ENCODE data around the gene DSP.

DSP gene

DNA sequence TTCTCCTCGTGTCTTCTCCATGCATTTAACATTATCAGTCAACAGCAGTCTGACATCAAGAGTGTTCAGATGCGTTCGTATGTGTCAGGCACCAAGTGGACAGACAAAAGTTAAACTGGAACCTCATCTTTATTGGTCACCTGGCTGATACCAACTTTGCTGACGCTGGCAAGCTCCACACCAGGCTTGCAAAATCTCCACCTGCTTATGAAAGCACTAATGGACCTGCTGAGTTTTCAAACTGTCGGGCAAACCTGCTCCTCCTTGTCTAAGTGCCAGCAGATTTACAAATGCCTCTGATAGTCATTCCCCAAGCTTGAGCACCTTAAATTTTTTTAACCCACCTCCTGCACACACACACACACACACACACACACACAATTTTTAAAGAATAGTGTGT lies 27.9 kb upstream of the DSP start:
- no peaks in the 10 kb centered on the region for H3K79me2 ChIP-seq (ENCODE audit: insufficient read depth, low read length)
- no peak overlapping the region for H3K27ac ChIP-seq (ENCODE audit: low read length)
- H3K4me2 ChIP-seq (ENCODE audit: insufficient read depth, low read length): no peak overlapping the region
- ATAC-seq (ENCODE audit: insufficient read depth, low read depth) (no peak), DNase-seq (no peak)
- H2AFZ ChIP-seq (ENCODE audit: low read depth, low read length): no peak overlapping the region
- H4K20me1 ChIP-seq (ENCODE audit: insufficient read depth, low read length): no peaks in the 10 kb centered on the region
- H3K27me3 ChIP-seq (ENCODE audit: insufficient read depth, low read length, poor library complexity): peaks cover 11% of the 10 kb centered on the region
- H3K9ac ChIP-seq (ENCODE audit: low read depth, low read length): no peak overlapping the region
- no peak overlapping the region for H3K4me3 ChIP-seq (ENCODE audit: low read depth in 1 of 2, low read length in 2 of 2)
- no peaks in the 10 kb centered on the region for H3K9me3 ChIP-seq (ENCODE audit: insufficient read depth, low read length, severe bottlenecking)
- TF ChIP-seq EZH2 (IDR thresholded peaks at IDR 0.05; ENCODE audit: borderline replicate concordance, low read depth, low read length, severe bottlenecking): no peak
- TF ChIP-seq, protein P1, sequence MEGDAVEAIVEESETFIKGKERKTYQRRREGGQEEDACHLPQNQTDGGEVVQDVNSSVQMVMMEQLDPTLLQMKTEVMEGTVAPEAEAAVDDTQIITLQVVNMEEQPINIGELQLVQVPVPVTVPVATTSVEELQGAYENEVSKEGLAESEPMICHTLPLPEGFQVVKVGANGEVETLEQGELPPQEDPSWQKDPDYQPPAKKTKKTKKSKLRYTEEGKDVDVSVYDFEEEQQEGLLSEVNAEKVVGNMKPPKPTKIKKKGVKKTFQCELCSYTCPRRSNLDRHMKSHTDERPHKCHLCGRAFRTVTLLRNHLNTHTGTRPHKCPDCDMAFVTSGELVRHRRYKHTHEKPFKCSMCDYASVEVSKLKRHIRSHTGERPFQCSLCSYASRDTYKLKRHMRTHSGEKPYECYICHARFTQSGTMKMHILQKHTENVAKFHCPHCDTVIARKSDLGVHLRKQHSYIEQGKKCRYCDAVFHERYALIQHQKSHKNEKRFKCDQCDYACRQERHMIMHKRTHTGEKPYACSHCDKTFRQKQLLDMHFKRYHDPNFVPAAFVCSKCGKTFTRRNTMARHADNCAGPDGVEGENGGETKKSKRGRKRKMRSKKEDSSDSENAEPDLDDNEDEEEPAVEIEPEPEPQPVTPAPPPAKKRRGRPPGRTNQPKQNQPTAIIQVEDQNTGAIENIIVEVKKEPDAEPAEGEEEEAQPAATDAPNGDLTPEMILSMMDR (IDR thresholded peaks at IDR 0.05; ENCODE audit: borderline replicate concordance, extremely low read depth, low read length, poor library complexity, severe bottlenecking): no peak
- H3K4me1 ChIP-seq (ENCODE audit: insufficient read depth, low read length): no peaks in the 10 kb centered on the region
- no peaks in the 10 kb centered on the region for H3K36me3 ChIP-seq (ENCODE audit: insufficient read depth, low read length)

DNA sequence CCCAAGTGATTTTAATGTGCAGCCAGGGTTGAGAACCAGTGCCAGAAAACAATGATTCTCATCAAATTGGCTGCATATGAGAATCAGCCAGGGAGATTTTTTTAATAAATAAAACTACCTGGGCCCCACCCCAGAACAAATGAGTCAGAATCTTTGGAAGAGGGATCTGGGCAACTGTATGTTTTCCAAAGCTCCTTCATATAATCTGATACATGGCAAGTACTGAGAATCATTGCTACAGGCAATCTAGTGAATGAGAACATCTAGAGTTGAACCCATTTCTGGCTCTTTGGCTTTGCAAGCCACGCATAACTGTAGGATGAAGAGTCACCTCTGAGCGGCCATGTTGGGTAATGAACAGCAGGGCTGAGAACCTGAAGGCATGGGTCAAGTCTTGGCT lies 26.1 kb upstream of the DSP start:
- Histone ChIP-seq H3K9me3 (ENCODE audit: insufficient read depth, low read length, severe bottlenecking) (no peaks in the 10 kb centered on the region), H3K4me2 (ENCODE audit: insufficient read depth, low read length) (no peak overlapping the region), H3K9ac (ENCODE audit: low read depth, low read length) (no peak overlapping the region), H3K27me3 (ENCODE audit: insufficient read depth, low read length, poor library complexity) (peaks cover 11% of the 10 kb centered on the region), H2AFZ (ENCODE audit: low read depth, low read length) (no peak overlapping the region), H3K4me1 (ENCODE audit: insufficient read depth, low read length) (no peaks in the 10 kb centered on the region), H3K36me3 (ENCODE audit: insufficient read depth, low read length) (no peaks in the 10 kb centered on the region), H3K27ac (ENCODE audit: low read length) (no peak overlapping the region), H3K79me2 (ENCODE audit: insufficient read depth, low read length) (no peaks in the 10 kb centered on the region), H3K4me3 (ENCODE audit: low read depth in 1 of 2, low read length in 2 of 2) (no peak overlapping the region), H4K20me1 (ENCODE audit: insufficient read depth, low read length) (no peaks in the 10 kb centered on the region)
- DNase-seq: no peak
- no peak for TF ChIP-seq EZH2 (IDR thresholded peaks at IDR 0.05; ENCODE audit: borderline replicate concordance, low read depth, low read length, severe bottlenecking)
- TF ChIP-seq, protein P1 (IDR thresholded peaks at IDR 0.05; ENCODE audit: borderline replicate concordance, extremely low read depth, low read length, poor library complexity, severe bottlenecking): no peak
- ATAC-seq (ENCODE audit: insufficient read depth, low read depth): no peak

DNA sequence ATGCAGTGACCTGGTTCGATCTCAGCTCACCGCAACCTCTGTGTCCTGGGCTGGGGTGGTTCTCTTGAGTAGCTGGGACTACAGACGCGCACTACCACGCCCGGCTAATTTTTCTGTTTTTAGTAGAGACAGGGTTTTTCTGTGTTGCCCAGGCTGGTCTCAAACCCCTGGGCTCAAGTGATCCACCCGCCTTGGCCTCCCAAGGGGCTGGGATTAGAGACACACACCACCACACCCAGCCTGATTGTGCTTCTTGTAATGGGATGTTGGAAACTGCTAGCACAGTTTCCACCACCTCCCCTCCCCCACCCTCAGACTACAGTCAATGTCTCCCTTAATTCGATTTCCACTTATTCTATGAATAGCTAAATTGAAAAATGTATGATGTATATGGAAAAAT lies 22.6 kb upstream of the DSP start:
- Histone ChIP-seq H3K79me2 (ENCODE audit: insufficient read depth, low read length) (no peaks in the 10 kb centered on the region), H3K9me3 (ENCODE audit: insufficient read depth, low read length, severe bottlenecking) (no peaks in the 10 kb centered on the region), H3K36me3 (ENCODE audit: insufficient read depth, low read length) (no peaks in the 10 kb centered on the region), H3K27me3 (ENCODE audit: insufficient read depth, low read length, poor library complexity) (peaks cover 10% of the 10 kb centered on the region), H2AFZ (ENCODE audit: low read depth, low read length) (no peak overlapping the region), H4K20me1 (ENCODE audit: insufficient read depth, low read length) (no peaks in the 10 kb centered on the region), H3K4me2 (ENCODE audit: insufficient read depth, low read length) (no peak overlapping the region), H3K4me1 (ENCODE audit: insufficient read depth, low read length) (no peaks in the 10 kb centered on the region), H3K27ac (ENCODE audit: low read length) (no peak overlapping the region), H3K4me3 (ENCODE audit: low read depth in 1 of 2, low read length in 2 of 2) (no peak overlapping the region), H3K9ac (ENCODE audit: low read depth, low read length) (no peak overlapping the region)
- ATAC-seq (ENCODE audit: insufficient read depth, low read depth) (no peak), DNase-seq (no peak)
- no peak for TF ChIP-seq EZH2 (IDR thresholded peaks at IDR 0.05; ENCODE audit: borderline replicate concordance, low read depth, low read length, severe bottlenecking)
- TF ChIP-seq, protein P1 (IDR thresholded peaks at IDR 0.05; ENCODE audit: borderline replicate concordance, extremely low read depth, low read length, poor library complexity, severe bottlenecking): no peak

DNA sequence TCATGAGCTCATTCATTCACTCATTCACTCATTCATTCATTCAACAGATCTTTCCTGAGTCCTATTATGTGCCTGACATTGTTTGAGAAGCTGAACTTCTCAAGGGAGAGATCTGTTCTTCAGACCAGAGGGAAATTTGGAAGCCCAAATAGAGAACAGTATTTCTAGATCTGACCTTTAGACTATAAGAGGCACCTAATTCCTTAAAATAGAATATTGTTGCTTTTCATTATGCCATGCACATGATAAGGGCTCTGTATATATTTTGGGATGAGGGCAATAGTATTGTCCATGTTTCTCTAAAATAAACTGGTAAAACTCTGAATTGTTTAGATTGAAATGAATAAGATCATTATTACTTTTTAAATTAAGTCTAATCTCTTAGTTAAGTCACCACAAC lies 18.6 kb upstream of the DSP start:
- Histone ChIP-seq H3K9ac (ENCODE audit: low read depth, low read length) (no peak overlapping the region), H3K4me1 (ENCODE audit: insufficient read depth, low read length) (no peaks in the 10 kb centered on the region), H3K27me3 (ENCODE audit: insufficient read depth, low read length, poor library complexity) (peaks cover 11% of the 10 kb centered on the region), H4K20me1 (ENCODE audit: insufficient read depth, low read length) (no peaks in the 10 kb centered on the region), H3K9me3 (ENCODE audit: insufficient read depth, low read length, severe bottlenecking) (no peaks in the 10 kb centered on the region), H3K79me2 (ENCODE audit: insufficient read depth, low read length) (no peaks in the 10 kb centered on the region), H3K4me3 (ENCODE audit: low read depth in 1 of 2, low read length in 2 of 2) (no peak overlapping the region), H2AFZ (ENCODE audit: low read depth, low read length) (no peak overlapping the region), H3K27ac (ENCODE audit: low read length) (no peak overlapping the region), H3K4me2 (ENCODE audit: insufficient read depth, low read length) (no peak overlapping the region), H3K36me3 (ENCODE audit: insufficient read depth, low read length) (no peaks in the 10 kb centered on the region)
- ATAC-seq (ENCODE audit: insufficient read depth, low read depth): no peak
- DNase-seq: no peak
- TF ChIP-seq, protein P1 (IDR thresholded peaks at IDR 0.05; ENCODE audit: borderline replicate concordance, extremely low read depth, low read length, poor library complexity, severe bottlenecking): no peak
- TF ChIP-seq EZH2 (IDR thresholded peaks at IDR 0.05; ENCODE audit: borderline replicate concordance, low read depth, low read length, severe bottlenecking): no peak

Data from DND-41 (cell line).